Measurements from ENCODE around the gene DICER1.
"Not testable (repeated sequence)": the region's sequence is repeated elsewhere in the genome, so short reads cannot be mapped to it uniquely, and the experiment has no call there.

DICER1 gene

DNA sequence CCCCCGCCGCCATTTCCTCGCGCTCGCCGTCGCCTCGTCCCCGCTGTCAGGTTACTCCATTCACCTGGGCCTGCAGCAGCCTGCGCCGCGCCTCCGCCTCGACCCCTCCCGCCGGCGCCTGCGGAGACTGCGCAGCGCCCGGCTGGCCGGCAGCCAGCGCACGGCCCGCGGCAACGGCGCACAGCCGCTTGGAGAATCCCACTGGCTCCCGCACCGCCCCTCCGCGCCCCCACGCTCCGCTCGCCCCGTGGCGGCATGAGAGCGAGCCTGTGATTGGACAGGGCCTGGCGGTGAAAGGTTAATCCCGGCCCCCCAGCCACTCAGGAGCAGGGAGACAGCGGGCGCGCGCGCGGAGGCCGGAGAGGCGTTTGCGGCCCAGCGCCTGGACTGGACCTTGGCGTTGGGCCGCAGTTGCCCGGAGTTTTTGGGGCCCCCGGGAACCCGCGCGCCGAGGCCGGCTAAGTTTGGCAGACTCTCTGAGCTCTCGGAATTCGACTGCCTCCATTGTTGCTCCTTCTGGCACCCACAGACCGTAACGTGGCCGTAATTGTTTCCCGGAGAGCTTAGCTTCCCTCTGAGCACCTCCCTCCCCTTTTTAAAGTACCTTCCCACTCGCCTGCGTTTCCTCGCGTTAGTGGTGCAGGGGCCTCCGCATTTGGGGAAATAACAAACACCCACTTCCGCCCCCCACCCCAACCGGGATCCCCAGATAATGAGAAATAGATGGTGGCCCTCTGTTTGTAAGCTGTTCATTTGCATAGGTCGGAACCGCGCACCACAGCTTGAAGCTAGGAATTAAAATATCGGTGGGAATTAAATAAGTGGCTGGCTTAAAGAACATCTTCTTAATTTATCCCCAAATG lies at the start of gene DICER1:
Gene DICER1, minus strand, starts transcription at position 203 of the 863 bp plus-strand sequence. CDS start 24,071 bp downstream, outside the sequence.
- Mint-ChIP-seq H3K27me3 (no peaks in the 10 kb centered on the region), H3K4me1 (peaks cover 44% of the 10 kb centered on the region), H3K4me3 (peak within 1 kb of the TSS; percentile 96), H3K9me3 (no peaks in the 10 kb centered on the region), H3K36me3 (ENCODE audit: insufficient read depth) (peaks cover 15% of the 10 kb centered on the region), H3K27ac (ENCODE audit: low read depth) (peak within 1 kb of the TSS; percentile 96)
- DNase-seq (ENCODE audit: low spot score in 2 of 2): peak; percentile 90 to 94
- ATAC-seq (replicated peaks; ENCODE audit: extremely low read depth, poor library complexity, severe bottlenecking): peak; percentile 75

DNA sequence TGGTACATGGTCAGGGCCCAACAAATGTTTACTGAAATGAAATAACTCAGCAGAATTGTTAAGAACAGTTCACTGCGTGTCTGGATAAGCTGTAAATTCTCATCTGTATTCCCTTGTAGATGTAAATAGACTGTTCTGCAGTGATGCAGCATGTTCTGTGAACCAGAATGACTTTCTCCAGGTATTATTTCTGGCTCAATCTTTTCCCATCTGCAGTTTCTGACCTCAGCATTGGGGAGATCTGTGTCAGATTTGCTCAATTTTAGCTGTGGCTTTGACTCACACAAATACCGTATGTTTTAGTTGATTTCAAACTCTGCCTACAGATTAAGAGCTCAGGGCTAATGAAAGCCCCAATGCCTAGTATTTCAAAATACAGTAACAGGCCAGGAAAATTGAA lies 49.2 kb upstream of the DICER1 start:
- no peak for DNase-seq (ENCODE audit: low spot score in 2 of 2)
- peaks cover 6% of the 10 kb centered on the region for H3K9me3 Mint-ChIP-seq
- H3K4me1 Mint-ChIP-seq: no peaks in the 10 kb centered on the region
- H3K4me3 Mint-ChIP-seq: no peak overlapping the region
- H3K27me3 Mint-ChIP-seq: peaks cover 25% of the 10 kb centered on the region
- ATAC-seq (replicated peaks; ENCODE audit: extremely low read depth, poor library complexity, severe bottlenecking): no peak
- peaks cover 2% of the 10 kb centered on the region for H3K36me3 Mint-ChIP-seq (ENCODE audit: insufficient read depth)
- H3K27ac Mint-ChIP-seq (ENCODE audit: low read depth): no peak overlapping the region

DNA sequence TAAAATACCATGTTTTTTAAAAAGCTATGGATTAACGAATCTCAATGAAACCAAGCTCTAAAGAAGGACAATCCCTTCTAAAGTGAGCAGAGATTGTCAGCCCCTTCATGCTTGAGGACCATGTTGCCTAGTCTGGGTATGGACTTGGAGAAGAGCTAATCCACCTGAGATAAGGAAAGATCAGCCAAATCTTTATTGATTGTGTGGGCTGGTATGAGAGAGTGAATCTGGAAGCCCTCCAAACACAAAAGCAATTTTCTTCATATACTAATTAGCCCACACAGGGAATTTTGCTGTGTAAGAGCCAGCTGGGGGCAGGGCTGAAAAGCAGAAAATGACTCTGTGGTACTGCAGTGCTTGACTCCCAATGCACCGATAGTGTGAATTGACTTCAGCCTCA lies 47.4 kb upstream of the DICER1 start:
- no peaks in the 10 kb centered on the region for H3K4me1 Mint-ChIP-seq

DNA sequence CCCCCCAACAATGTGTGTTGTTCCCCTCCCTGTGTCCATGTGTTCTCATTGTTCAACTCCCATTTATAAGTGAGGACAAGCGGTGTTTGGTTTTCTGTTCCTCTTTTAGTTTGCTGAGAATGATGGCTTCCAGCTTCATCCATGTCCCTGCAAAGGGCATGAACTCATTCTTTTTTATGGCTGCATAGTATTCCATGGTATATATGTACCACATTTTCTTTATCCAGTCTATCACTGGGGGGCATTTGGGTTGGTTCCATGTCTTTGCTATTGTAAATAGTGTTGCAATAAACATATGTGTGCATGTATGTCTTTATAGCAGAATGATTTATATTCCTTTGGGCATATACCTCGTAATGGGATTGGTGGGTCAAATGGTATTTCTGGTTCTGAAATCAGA lies 44.4 kb upstream of the DICER1 start:
- H3K27me3 Mint-ChIP-seq: peaks cover 51% of the 10 kb centered on the region
- not testable (repeated sequence) for H3K9me3 Mint-ChIP-seq; H3K27ac Mint-ChIP-seq (ENCODE audit: low read depth); ATAC-seq (replicated peaks; ENCODE audit: extremely low read depth, poor library complexity, severe bottlenecking); DNase-seq (ENCODE audit: low spot score in 2 of 2); H3K4me1 Mint-ChIP-seq; H3K36me3 Mint-ChIP-seq (ENCODE audit: insufficient read depth); H3K4me3 Mint-ChIP-seq

More for the DNA sequence above, 47.4 kb upstream of the DICER1 start:
- DNase-seq (ENCODE audit: low spot score in 2 of 2) (no peak), ATAC-seq (replicated peaks; ENCODE audit: extremely low read depth, poor library complexity, severe bottlenecking) (no peak)
- Mint-ChIP-seq H3K27me3 (peaks cover 34% of the 10 kb centered on the region), H3K4me3 (no peak overlapping the region), H3K9me3 (peaks cover 6% of the 10 kb centered on the region), H3K36me3 (ENCODE audit: insufficient read depth) (peaks cover 2% of the 10 kb centered on the region), H3K27ac (ENCODE audit: low read depth) (no peak overlapping the region)

GRCh38 chr14:95200404-95200803 lies 43.1 kb upstream of the DICER1 start:
- no peak overlapping the region for H3K4me3 Mint-ChIP-seq
- ATAC-seq (replicated peaks; ENCODE audit: extremely low read depth, poor library complexity, severe bottlenecking): no peak
- H3K4me1 Mint-ChIP-seq: peaks cover 5% of the 10 kb centered on the region
- peaks cover 6% of the 10 kb centered on the region for H3K9me3 Mint-ChIP-seq
- no peaks in the 10 kb centered on the region for H3K36me3 Mint-ChIP-seq (ENCODE audit: insufficient read depth)
- DNase-seq (ENCODE audit: low spot score in 2 of 2): no peak
- H3K27me3 Mint-ChIP-seq: peaks cover 59% of the 10 kb centered on the region
- H3K27ac Mint-ChIP-seq (ENCODE audit: low read depth): no peak overlapping the region

DNA sequence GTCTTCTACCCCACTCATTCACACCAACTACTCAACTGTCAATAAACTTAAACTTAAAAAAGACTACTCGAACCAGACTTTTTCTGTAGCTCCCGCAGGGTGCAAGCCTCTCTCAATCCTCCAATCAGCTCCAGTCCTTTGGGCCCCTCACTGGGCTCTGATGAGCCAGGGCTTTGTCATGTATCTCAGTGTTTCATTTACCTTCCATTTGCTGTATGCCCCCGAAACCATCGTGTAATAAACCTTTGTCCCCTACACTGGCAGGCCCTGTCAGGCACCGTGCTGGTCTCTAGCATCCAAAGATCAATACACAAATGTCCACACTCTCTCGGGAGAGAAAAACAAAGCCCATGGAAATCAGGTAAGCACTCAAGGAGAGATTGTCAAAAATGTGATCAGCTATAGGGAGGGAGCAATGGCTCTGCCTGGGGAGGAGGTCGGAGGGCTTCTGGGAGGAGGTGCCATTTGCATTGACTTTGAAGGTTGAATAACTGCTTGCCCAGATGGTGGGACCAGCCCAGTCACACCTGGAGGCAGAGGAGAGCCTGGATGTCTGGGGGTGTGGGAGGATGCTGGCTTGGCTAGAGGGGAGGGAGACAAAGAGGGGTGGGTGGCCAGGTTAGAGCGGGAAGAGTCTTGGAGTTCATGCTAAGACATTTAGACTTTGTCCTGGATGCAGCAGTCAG lies 42.1 kb upstream of the DICER1 start:
- Mint-ChIP-seq H3K27me3 (peaks cover 50% of the 10 kb centered on the region), H3K9me3 (no peaks in the 10 kb centered on the region), H3K4me3 (no peak overlapping the region), H3K4me1 (peaks cover 5% of the 10 kb centered on the region), H3K36me3 (ENCODE audit: insufficient read depth) (no peaks in the 10 kb centered on the region), H3K27ac (ENCODE audit: low read depth) (no peak overlapping the region)
- no peak for ATAC-seq (replicated peaks; ENCODE audit: extremely low read depth, poor library complexity, severe bottlenecking)
- no peak for DNase-seq (ENCODE audit: low spot score in 2 of 2)

DNA sequence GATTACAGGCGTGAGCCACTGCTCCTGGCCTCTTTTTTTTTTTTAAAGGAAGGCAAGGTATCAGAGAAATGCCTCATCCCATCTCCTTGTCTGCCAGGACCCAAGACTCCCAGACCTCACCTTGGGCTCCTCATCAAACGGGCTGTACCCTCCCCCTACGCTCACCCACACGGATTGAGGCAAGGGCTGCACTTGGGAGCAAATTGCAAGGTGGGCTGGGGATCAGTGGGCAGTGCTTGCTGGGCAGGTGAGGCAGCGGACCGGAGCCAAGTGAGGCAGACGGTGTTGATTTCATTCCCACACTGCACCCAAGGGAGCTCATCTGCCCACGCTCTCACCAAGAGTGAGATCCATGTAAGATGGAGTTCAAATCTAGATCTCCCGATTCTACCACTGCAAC lies 41.0 kb upstream of the DICER1 start:
- peaks cover 5% of the 10 kb centered on the region for H3K4me1 Mint-ChIP-seq
- no peak for ATAC-seq (replicated peaks; ENCODE audit: extremely low read depth, poor library complexity, severe bottlenecking)
- no peak overlapping the region for H3K27ac Mint-ChIP-seq (ENCODE audit: low read depth)

GRCh38 chr14:95197551-95197950 lies 40.2 kb upstream of the DICER1 start:
- no peaks in the 10 kb centered on the region for H3K9me3 Mint-ChIP-seq
- H3K27ac Mint-ChIP-seq (ENCODE audit: low read depth): no peak overlapping the region
- ATAC-seq (replicated peaks; ENCODE audit: extremely low read depth, poor library complexity, severe bottlenecking): no peak

More for the DNA sequence above, 41.0 kb upstream of the DICER1 start:
- Mint-ChIP-seq H3K27me3 (peaks cover 43% of the 10 kb centered on the region), H3K36me3 (ENCODE audit: insufficient read depth) (no peaks in the 10 kb centered on the region), H3K4me3 (no peak overlapping the region), H3K9me3 (no peaks in the 10 kb centered on the region)
- no peak for DNase-seq (ENCODE audit: low spot score in 2 of 2)

DNA sequence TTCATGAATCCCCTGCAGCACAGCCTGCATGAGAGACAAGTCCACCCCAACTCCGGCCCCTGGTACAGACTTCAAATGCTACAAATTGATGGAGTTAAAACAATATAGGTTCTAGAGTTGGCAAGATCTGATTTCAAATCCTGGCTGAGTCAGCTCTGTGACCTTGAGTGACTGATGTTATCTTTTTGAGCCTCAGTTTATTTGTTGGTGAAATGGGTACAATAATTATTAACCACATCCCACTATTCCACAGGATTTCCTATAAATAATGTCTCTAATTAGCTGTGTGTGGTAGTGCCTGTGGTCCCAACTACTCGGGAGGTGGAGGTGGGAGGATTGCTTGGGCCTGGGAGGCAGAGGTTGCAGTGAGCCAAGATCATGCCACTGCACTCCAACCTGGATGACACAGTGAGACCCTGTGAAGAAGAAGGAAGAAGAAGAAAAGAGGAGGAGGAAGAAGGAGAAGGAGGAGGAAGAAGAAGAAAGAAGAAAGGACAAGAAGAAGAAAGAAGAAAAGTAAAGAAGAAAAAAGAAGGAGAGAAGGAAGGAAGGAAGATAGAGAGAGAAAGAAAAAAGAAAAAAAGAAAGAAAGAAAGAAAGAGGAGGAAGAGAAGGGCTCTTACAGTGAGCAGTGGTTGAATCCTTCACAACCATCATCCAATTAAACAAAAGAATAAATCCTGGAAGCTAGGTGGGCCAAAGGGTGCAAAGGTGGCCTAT lies 39.7 kb upstream of the DICER1 start:
- no peak overlapping the region for H3K27ac Mint-ChIP-seq (ENCODE audit: low read depth)
- peaks cover 5% of the 10 kb centered on the region for H3K4me1 Mint-ChIP-seq
- no peaks in the 10 kb centered on the region for H3K9me3 Mint-ChIP-seq
- ATAC-seq (replicated peaks; ENCODE audit: extremely low read depth, poor library complexity, severe bottlenecking) (no peak), DNase-seq (ENCODE audit: low spot score in 2 of 2) (no peak)
- no peak overlapping the region for H3K4me3 Mint-ChIP-seq
- H3K36me3 Mint-ChIP-seq (ENCODE audit: insufficient read depth): no peaks in the 10 kb centered on the region
- H3K27me3 Mint-ChIP-seq: peaks cover 34% of the 10 kb centered on the region

More at GRCh38 chr14:95197551-95197950, 40.2 kb upstream of the DICER1 start:
- no peaks in the 10 kb centered on the region for H3K36me3 Mint-ChIP-seq (ENCODE audit: insufficient read depth)
- no peak overlapping the region for H3K4me3 Mint-ChIP-seq
- H3K27me3 Mint-ChIP-seq: peaks cover 35% of the 10 kb centered on the region
- no peak for DNase-seq (ENCODE audit: low spot score in 2 of 2)
- peaks cover 5% of the 10 kb centered on the region for H3K4me1 Mint-ChIP-seq

DNA sequence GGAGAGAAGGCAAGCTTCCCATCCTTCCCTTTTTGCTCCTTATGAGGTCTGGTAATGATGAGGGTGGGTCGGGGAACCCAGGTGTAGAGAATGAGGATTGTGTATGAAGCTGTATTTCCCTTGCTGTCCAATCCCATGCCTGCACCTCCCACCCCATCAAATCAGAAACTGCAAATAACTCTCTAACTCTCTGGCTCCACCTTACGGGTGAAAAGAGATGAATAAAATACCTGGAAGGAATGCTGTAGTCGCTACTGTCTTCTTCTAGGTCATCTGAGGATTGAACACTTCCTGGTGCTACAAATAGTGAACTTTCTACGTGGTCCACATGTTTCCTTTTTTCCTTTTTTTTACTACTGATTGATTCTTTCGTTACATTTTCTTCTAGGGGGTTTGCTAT lies 38.9 kb upstream of the DICER1 start:
- H3K27ac Mint-ChIP-seq (ENCODE audit: low read depth): no peak overlapping the region
- H3K27me3 Mint-ChIP-seq: peaks cover 34% of the 10 kb centered on the region
- no peaks in the 10 kb centered on the region for H3K36me3 Mint-ChIP-seq (ENCODE audit: insufficient read depth)
- H3K9me3 Mint-ChIP-seq: no peaks in the 10 kb centered on the region
- no peak overlapping the region for H3K4me3 Mint-ChIP-seq
- peaks cover 5% of the 10 kb centered on the region for H3K4me1 Mint-ChIP-seq
- ATAC-seq (replicated peaks; ENCODE audit: extremely low read depth, poor library complexity, severe bottlenecking) (no peak), DNase-seq (ENCODE audit: low spot score in 2 of 2) (no peak)

GRCh38 chr14:95195031-95195430 lies 37.7 kb upstream of the DICER1 start:
- Mint-ChIP-seq H3K36me3 (ENCODE audit: insufficient read depth) (no peaks in the 10 kb centered on the region), H3K27ac (ENCODE audit: low read depth) (no peak overlapping the region), H3K27me3 (peaks cover 41% of the 10 kb centered on the region), H3K4me3 (no peak overlapping the region), H3K4me1 (peaks cover 5% of the 10 kb centered on the region), H3K9me3 (no peaks in the 10 kb centered on the region)
- DNase-seq (ENCODE audit: low spot score in 2 of 2) (no peak), ATAC-seq (replicated peaks; ENCODE audit: extremely low read depth, poor library complexity, severe bottlenecking) (no peak)

- H3K36me3 Mint-ChIP-seq (ENCODE audit: insufficient read depth): peaks cover 3% of the 10 kb centered on the region
- no peak overlapping the region for H3K27ac Mint-ChIP-seq (ENCODE audit: low read depth)
- H3K27me3 Mint-ChIP-seq: peaks cover 45% of the 10 kb centered on the region
- ATAC-seq (replicated peaks; ENCODE audit: extremely low read depth, poor library complexity, severe bottlenecking) (no peak), DNase-seq (ENCODE audit: low spot score in 2 of 2) (no peak)
- H3K9me3 Mint-ChIP-seq: no peaks in the 10 kb centered on the region
- H3K4me1 Mint-ChIP-seq: peaks cover 5% of the 10 kb centered on the region
- no peak overlapping the region for H3K4me3 Mint-ChIP-seq
Observed at GRCh38 chr14:95193081-95193480, 35.8 kb upstream of the DICER1 start.

Data from central memory CD8-positive, alpha-beta T cell (primary cell).